DOHH2 (cell line): ENCODE measurements around the gene EPHB2.

Experiments used
- H3F3A ChIP-seq: fragments of 200-600 bp; sonication (generic), shearing (Covaris generic); 2 replicates; pipeline ENCODE4 v1.6.0; 2016; ENCODE audit warnings: antibody characterized with exemption, mild to moderate bottlenecking; ENCODE audit not compliant: control insufficient read depth, insufficient read depth
- H3K27ac ChIP-seq: fragments of 200-600 bp; sonication (generic); 2 replicates; pipeline ENCODE4 v1.5.1; 2014; ENCODE audit warnings: low read depth, mild to moderate bottlenecking, low read length, moderate library complexity
- H3K27me3 ChIP-seq: fragments of 200-600 bp; sonication (generic); 2 replicates; pipeline ENCODE4 v1.6.1; 2014; ENCODE audit warnings: mild to moderate bottlenecking, low read length, mixed read lengths; ENCODE audit not compliant: control insufficient read depth
- H3K36me3 ChIP-seq: fragments of 200-600 bp; sonication (generic); 2 replicates; pipeline ENCODE4 v1.6.1; 2014; ENCODE audit warnings: mild to moderate bottlenecking, low read length, moderate library complexity, mixed read lengths; ENCODE audit not compliant: control insufficient read depth
- H3K4me1 ChIP-seq: fragments of 200-600 bp; sonication (generic); 2 replicates; pipeline ENCODE4 v1.6.1; 2014; ENCODE audit warnings: mild to moderate bottlenecking, low read length, mixed read lengths; ENCODE audit not compliant: control insufficient read depth
- H3K4me2 ChIP-seq: fragments of 200-600 bp; sonication (generic); 2 replicates; pipeline ENCODE4 v1.6.0; 2014; ENCODE audit warnings: mild to moderate bottlenecking, low read length, moderate library complexity
- H3K4me3 ChIP-seq: fragments of 200-600 bp; sonication (generic); 2 replicates; pipeline ENCODE4 v1.5.1; 2014; ENCODE audit warnings: mild to moderate bottlenecking, low read length, mixed read lengths
- H3K79me2 ChIP-seq: fragments of 200-600 bp; sonication (generic); 2 replicates; pipeline ENCODE4 v1.6.1; 2014; ENCODE audit warnings: mild to moderate bottlenecking, low read length, mixed read lengths; ENCODE audit not compliant: control insufficient read depth
- H3K9me2 ChIP-seq: fragments of 200-600 bp; sonication (generic); replicated peaks from 2 replicates; pipeline ENCODE4 v1.6.1; 2014; ENCODE audit warnings: mild to moderate bottlenecking, low read length, mixed read lengths; ENCODE audit not compliant: control insufficient read depth
- H3K9me3 ChIP-seq: fragments of 200-600 bp; sonication (generic); 2 replicates; pipeline ENCODE4 v1.6.1; 2014; ENCODE audit warnings: antibody characterized with exemption, low read length, mixed read lengths; ENCODE audit not compliant: control insufficient read depth, insufficient read depth
- H4K20me1 ChIP-seq: fragments of 200-600 bp; sonication (generic); 2 replicates; pipeline ENCODE4 v1.6.0; 2014; ENCODE audit warnings: low read depth, mild to moderate bottlenecking, antibody characterized with exemption, low read length, moderate library complexity; ENCODE audit not compliant: control insufficient read depth, insufficient read depth
- CTCF ChIP-seq: fragments of 200-600 bp; sonication (generic); IDR thresholded peaks from one replicate; pipeline ENCODE4 v1.5.1; 2014; ENCODE audit warnings: antibody characterized with exemption, mild to moderate bottlenecking, low read depth, low read length; ENCODE audit not compliant: poor library complexity, severe bottlenecking
- EZH2phosphoT487 ChIP-seq: fragments of 200-600 bp; sonication (generic); IDR thresholded peaks from 2 replicates; pipeline ENCODE4 v1.6.1; 2017; ENCODE audit warnings: borderline replicate concordance, mild to moderate bottlenecking, antibody characterized with exemption, low read length, moderate library complexity, mixed read lengths

EPHB2 gene

GRCh38 chr1:22737374-22738068, 26.9 kb downstream of the EPHB2 start:
- H4K20me1 ChIP-seq: no peaks in the 10 kb centered on the region
- no peaks in the 10 kb centered on the region for H3K36me3 ChIP-seq
- no peak for TF ChIP-seq CTCF
- TF ChIP-seq EZH2phosphoT487: no peak
- no peak overlapping the region for H3K27ac ChIP-seq
- no peaks in the 10 kb centered on the region for H3F3A ChIP-seq
- no peaks in the 10 kb centered on the region for H3K9me3 ChIP-seq
- H3K4me3 ChIP-seq: no peak overlapping the region
- no peak overlapping the region for H3K4me2 ChIP-seq
- H3K79me2 ChIP-seq: no peaks in the 10 kb centered on the region
- H3K27me3 ChIP-seq: no peaks in the 10 kb centered on the region
- no peaks in the 10 kb centered on the region for H3K9me2 ChIP-seq
- H3K4me1 ChIP-seq: no peaks in the 10 kb centered on the region

- TF ChIP-seq CTCF (no peak), EZH2phosphoT487 (no peak)
- Histone ChIP-seq H3K27me3 (no peaks in the 10 kb centered on the region), H4K20me1 (no peaks in the 10 kb centered on the region), H3K4me3 (no peak overlapping the region), H3K4me1 (no peaks in the 10 kb centered on the region), H3F3A (no peaks in the 10 kb centered on the region), H3K4me2 (no peak overlapping the region), H3K9me2 (no peaks in the 10 kb centered on the region), H3K27ac (no peak overlapping the region), H3K9me3 (no peaks in the 10 kb centered on the region), H3K79me2 (no peaks in the 10 kb centered on the region), H3K36me3 (no peaks in the 10 kb centered on the region)
Observed at GRCh38 chr1:22738069-22738435, 27.4 kb downstream of the EPHB2 start.

- no peak overlapping the region for H3K27ac ChIP-seq
- H3K4me1 ChIP-seq: no peaks in the 10 kb centered on the region
- H3K79me2 ChIP-seq: no peaks in the 10 kb centered on the region
- H3K36me3 ChIP-seq: no peaks in the 10 kb centered on the region
- no peaks in the 10 kb centered on the region for H3F3A ChIP-seq
- H3K9me3 ChIP-seq: no peaks in the 10 kb centered on the region
- TF ChIP-seq EZH2phosphoT487 (no peak), CTCF (no peak)
- H3K9me2 ChIP-seq: no peaks in the 10 kb centered on the region
- H3K27me3 ChIP-seq: no peaks in the 10 kb centered on the region
- no peak overlapping the region for H3K4me3 ChIP-seq
- no peak overlapping the region for H3K4me2 ChIP-seq
- H4K20me1 ChIP-seq: no peaks in the 10 kb centered on the region
Observed at GRCh38 chr1:22738522-22738921, 27.9 kb downstream of the EPHB2 start.
